GM10266 (cell line): ENCODE data around the gene RABL3.
"Not testable (repeated sequence)": the region's sequence is repeated elsewhere in the genome, so short reads cannot be mapped to it uniquely, and the experiment has no call there.

Experiments used
- DNase-seq: peaks from one replicate; pipeline ENCODE4 v3.0.0; 2012; ENCODE audit errors: extremely low spot score
- CTCF ChIP-seq: IDR thresholded peaks from 2 replicates; pipeline ENCODE4 v1.5.1; 2012; ENCODE audit warnings: mild to moderate bottlenecking, low read depth; ENCODE audit not compliant: control insufficient read depth, insufficient read depth; ENCODE audit errors: missing control alignments

The RABL3 gene

GRCh38 chr3:120745466-120745865 is 3.1 kb upstream of the RABL3 start:
- TF ChIP-seq CTCF, result no peak
- DNase-seq, result no peak

- no peak for TF ChIP-seq CTCF
- DNase-seq, result no peak
These were observed 1.4 kb upstream of the RABL3 start for GRCh38 chr3:120743556-120744195.

GRCh38 chr3:120742849-120743365 is 591 bp upstream of the RABL3 start:
- DNase-seq, result peak; percentile 10
- TF ChIP-seq CTCF, result no peak

GRCh38 chr3:120741837-120742197 is 499 bp downstream of the RABL3 start:
- no peak for DNase-seq
- TF ChIP-seq CTCF, result no peak

GRCh38 chr3:120741320-120741719 is 996 bp downstream of the RABL3 start:
- no peak for DNase-seq

GRCh38 chr3:120738006-120738405 is 4.3 kb downstream of the RABL3 start:
- DNase-seq, result not testable (repeated sequence)

More at GRCh38 chr3:120741320-120741719, 996 bp downstream of the RABL3 start:
- TF ChIP-seq CTCF, result no peak

- no peak for DNase-seq
- TF ChIP-seq CTCF, result no peak
These were observed 11.5 kb downstream of the RABL3 start for GRCh38 chr3:120730576-120731542.
